ENCODE data around the gene OR2AK2.

DNA sequence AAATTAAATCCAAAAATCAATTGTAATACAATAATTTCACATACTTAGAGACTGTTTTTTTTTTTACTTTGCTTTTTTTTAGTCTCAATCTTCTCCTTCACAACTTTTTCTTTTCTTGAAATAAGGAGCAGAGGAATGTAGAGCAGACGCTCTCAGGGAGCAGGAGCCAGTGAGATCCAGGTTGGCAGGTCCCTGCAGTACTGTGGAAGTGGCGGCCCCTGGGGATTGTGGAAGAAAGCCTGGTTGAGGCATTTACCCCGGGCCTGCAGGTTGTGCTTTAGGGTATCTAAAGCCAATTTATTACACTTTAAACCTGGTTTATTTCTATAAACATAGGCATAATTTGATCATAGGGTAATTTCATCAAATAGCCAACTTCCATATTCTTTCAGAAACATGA, 41.1 kb upstream of the OR2AK2 start:
- TF ChIP-seq POLR2A (IDR thresholded peaks at IDR 0.05; ENCODE audit: low read depth) (no peak), POLR2AphosphoS5 (IDR thresholded peaks at IDR 0.05) (no peak)
- TF ChIP-seq, protein P1, sequence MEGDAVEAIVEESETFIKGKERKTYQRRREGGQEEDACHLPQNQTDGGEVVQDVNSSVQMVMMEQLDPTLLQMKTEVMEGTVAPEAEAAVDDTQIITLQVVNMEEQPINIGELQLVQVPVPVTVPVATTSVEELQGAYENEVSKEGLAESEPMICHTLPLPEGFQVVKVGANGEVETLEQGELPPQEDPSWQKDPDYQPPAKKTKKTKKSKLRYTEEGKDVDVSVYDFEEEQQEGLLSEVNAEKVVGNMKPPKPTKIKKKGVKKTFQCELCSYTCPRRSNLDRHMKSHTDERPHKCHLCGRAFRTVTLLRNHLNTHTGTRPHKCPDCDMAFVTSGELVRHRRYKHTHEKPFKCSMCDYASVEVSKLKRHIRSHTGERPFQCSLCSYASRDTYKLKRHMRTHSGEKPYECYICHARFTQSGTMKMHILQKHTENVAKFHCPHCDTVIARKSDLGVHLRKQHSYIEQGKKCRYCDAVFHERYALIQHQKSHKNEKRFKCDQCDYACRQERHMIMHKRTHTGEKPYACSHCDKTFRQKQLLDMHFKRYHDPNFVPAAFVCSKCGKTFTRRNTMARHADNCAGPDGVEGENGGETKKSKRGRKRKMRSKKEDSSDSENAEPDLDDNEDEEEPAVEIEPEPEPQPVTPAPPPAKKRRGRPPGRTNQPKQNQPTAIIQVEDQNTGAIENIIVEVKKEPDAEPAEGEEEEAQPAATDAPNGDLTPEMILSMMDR (IDR thresholded peaks at IDR 0.05), result no peak
